ENCODE data around the gene RPS15.
A peak's percentile ranks its signal among the peaks of the same experiment; 100 is the strongest.

RPS15 gene

GRCh38 chr19:1412995-1413800 lies 25.0 kb upstream of the RPS15 start:
- DNase-seq (ENCODE audit: low spot score) = no peak
- ChIA-PET POLR2A (ENCODE audit: low non-redundant PET) (no interaction called here), CTCF (interaction anchor here (0.7 to 1.6 kb wide), 4 partner anchors 19 to 169 kb away, joined by 3 to 6 read pairs (median 4); no protein-coding TSS in a partner anchor)
- peak overlapping the region; percentile 96 for H3K27ac ChIP-seq
- TF ChIP-seq CTCF (conservative IDR thresholded peaks at IDR 0.05; ENCODE audit: low read depth) = no peak

- TF ChIP-seq CTCF (conservative IDR thresholded peaks at IDR 0.05; ENCODE audit: low read depth) = no peak
- no peak for DNase-seq (ENCODE audit: low spot score)
- ChIA-PET CTCF (interaction anchor here (0.6 kb wide), 1 partner anchor 130 kb away, joined by 3 read pairs; no protein-coding TSS in a partner anchor), POLR2A (ENCODE audit: low non-redundant PET) (interaction anchor here (0.8 kb wide), 1 partner anchor 45 kb away, joined by 3 read pairs; no protein-coding TSS in a partner anchor)
- H3K27ac ChIP-seq = peak overlapping the region; percentile 96
Measured at GRCh38 chr19:1416014-1416841, 22.0 kb upstream of the RPS15 start.

GRCh38 chr19:1417145-1417544 lies 21.1 kb upstream of the RPS15 start:
- TF ChIP-seq CTCF (conservative IDR thresholded peaks at IDR 0.05; ENCODE audit: low read depth) = no peak
- POLR2A ChIA-PET (ENCODE audit: low non-redundant PET) = no interaction called here
- H3K27ac ChIP-seq = peak overlapping the region; percentile 96

GRCh38 chr19:1417681-1418495 lies 20.3 kb upstream of the RPS15 start:
- POLR2A ChIA-PET (ENCODE audit: low non-redundant PET) = interaction anchor here (0.6 kb wide), 1 partner anchor 734 kb away, joined by 17 read pairs; no protein-coding TSS in a partner anchor
- no peak for DNase-seq (ENCODE audit: low spot score)
- CTCF ChIA-PET = no interaction called here
- TF ChIP-seq CTCF (conservative IDR thresholded peaks at IDR 0.05; ENCODE audit: low read depth) = no peak
- peak overlapping the region; percentile 96 for H3K27ac ChIP-seq

More at GRCh38 chr19:1417145-1417544, 21.1 kb upstream of the RPS15 start:
- DNase-seq (ENCODE audit: low spot score) = no peak
- CTCF ChIA-PET = no interaction called here

- H3K27ac ChIP-seq = peak overlapping the region; percentile 15; the same call in 1 of the 2 replicates
- CTCF ChIA-PET = no interaction called here
- POLR2A ChIA-PET (ENCODE audit: low non-redundant PET) = interaction anchor here (0.6 kb wide), 2 partner anchors 12 to 735 kb away, joined by 6 to 17 read pairs; no protein-coding TSS in a partner anchor
- TF ChIP-seq CTCF (conservative IDR thresholded peaks at IDR 0.05; ENCODE audit: low read depth) = no peak
- DNase-seq (ENCODE audit: low spot score) = no peak
Measured at GRCh38 chr19:1418496-1418775, 19.8 kb upstream of the RPS15 start.

Measured in RWPE1 (cell line).